Epithelial cell of esophagus (primary cell): ENCODE measurements around the gene NMT1.

Source experiments
- DNase-seq: peaks from one replicate; pipeline ENCODE4 v3.0.0; 2010; ENCODE audit warnings: low read depth
- H3K4me3 ChIP-seq: 2 replicates; pipeline ENCODE4 v1.5.1; 2011; ENCODE audit warnings: mild to moderate bottlenecking, low read length, control low read depth
- TF ChIP-seq, protein P1 (sequence below): IDR thresholded peaks from 2 replicates; pipeline ENCODE4 v1.5.1; 2011; ENCODE audit warnings: low read depth, mild to moderate bottlenecking, low read length, control low read depth, inconsistent platforms; ENCODE audit not compliant: insufficient read depth; ENCODE audit errors: missing control alignments

NMT1 gene

DNA sequence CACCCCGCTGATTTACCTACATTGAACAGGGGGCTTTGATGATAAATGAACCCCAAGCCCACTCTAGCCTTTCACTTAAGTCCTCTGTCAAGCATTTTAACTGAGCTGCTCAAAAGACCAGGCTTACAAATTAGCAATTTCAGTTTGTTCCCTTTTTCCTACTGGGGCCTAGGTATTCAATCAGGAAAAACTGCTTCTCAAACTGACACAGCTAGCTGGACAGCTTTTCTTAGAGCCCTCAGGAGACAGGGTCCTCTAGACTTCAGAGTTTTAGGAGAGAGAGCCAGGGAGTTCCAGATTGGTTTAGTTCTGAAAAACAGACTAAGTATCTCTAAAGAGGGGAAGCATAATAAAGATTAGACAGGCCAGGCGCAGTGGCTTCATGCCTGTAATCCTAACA is 94.4 kb downstream of the NMT1 start:
- TF ChIP-seq, protein P1, sequence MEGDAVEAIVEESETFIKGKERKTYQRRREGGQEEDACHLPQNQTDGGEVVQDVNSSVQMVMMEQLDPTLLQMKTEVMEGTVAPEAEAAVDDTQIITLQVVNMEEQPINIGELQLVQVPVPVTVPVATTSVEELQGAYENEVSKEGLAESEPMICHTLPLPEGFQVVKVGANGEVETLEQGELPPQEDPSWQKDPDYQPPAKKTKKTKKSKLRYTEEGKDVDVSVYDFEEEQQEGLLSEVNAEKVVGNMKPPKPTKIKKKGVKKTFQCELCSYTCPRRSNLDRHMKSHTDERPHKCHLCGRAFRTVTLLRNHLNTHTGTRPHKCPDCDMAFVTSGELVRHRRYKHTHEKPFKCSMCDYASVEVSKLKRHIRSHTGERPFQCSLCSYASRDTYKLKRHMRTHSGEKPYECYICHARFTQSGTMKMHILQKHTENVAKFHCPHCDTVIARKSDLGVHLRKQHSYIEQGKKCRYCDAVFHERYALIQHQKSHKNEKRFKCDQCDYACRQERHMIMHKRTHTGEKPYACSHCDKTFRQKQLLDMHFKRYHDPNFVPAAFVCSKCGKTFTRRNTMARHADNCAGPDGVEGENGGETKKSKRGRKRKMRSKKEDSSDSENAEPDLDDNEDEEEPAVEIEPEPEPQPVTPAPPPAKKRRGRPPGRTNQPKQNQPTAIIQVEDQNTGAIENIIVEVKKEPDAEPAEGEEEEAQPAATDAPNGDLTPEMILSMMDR, result no peak
- DNase-seq, result peak; percentile 36
- H3K4me3 ChIP-seq, result no peak overlapping the region

DNA sequence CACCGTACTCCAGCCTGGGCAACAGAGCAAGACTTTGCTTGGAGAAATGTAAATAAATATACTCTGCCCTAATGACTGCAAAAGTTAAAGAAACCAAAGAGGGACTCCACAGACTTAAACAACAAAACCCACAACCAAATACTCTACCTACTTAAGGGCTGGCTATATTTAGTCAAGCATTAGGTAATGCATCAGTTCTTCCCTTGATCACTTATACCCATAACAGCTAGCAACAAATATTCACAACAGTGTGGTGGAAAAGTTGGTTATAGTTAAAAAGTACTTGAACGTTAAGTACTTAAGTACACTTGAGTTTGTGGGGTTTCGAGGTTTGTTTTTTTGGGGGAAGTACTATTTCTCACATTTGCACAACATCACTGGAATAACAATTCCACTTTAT is 95.1 kb downstream of the NMT1 start:
- H3K4me3 ChIP-seq, result no peak overlapping the region
- DNase-seq, result no peak
- TF ChIP-seq, protein P1, result no peak
